HFFc6 (cell line): ENCODE results near the gene UBE2N. TPM values are rescaled to one million over a fixed set of nuclear protein-coding genes. Genes with fewer than 3 reads are reported as not detected.
"Not testable (repeated sequence)": the region's sequence is repeated elsewhere in the genome, so short reads cannot be mapped to it uniquely, and the experiment has no call there.

Experiments used
- DNase-seq: peaks from one replicate; pipeline ENCODE4 v3.0.0-alpha.2; 2018
- H3K27ac Mint-ChIP-seq: 2 replicates; pipeline ENCODE4 v1.8.0; 2020; ENCODE audit warnings: mild to moderate bottlenecking, mixed read lengths
- H3K27me3 Mint-ChIP-seq: 2 replicates; pipeline ENCODE4 v1.8.0; 2021; ENCODE audit warnings: mild to moderate bottlenecking, moderate library complexity, mixed read lengths; ENCODE audit not compliant: insufficient read depth
- H3K36me3 Mint-ChIP-seq: 2 replicates; pipeline ENCODE4 v1.8.0; 2021; ENCODE audit warnings: low read depth, mixed read lengths
- H3K4me1 Mint-ChIP-seq: 2 replicates; pipeline ENCODE4 v1.8.0; 2020; ENCODE audit warnings: low read depth, mixed read lengths
- H3K4me3 Mint-ChIP-seq: 2 replicates; pipeline ENCODE4 v1.8.0; 2020; ENCODE audit warnings: mild to moderate bottlenecking, moderate library complexity, mixed read lengths
- H3K9me3 Mint-ChIP-seq: 2 replicates; pipeline ENCODE4 v1.8.0; 2020; ENCODE audit warnings: mild to moderate bottlenecking, mixed read lengths
- total RNA-seq, 6 experiments: library from RNA; stranded (reverse); fragmentation: NEBNext Ultra II Directional; extraction: Animal tissue kit (Norgen Biotek cat#: 25700); gene quantifications; 2 replicates in 1 of 6; 3 replicates in 5 of 6; pipeline ENCODE4 v1.2.3, GENCODE V29; 2021
- TF ChIP-seq, protein P1 (sequence below): fragments of 200-600 bp; sonication (generic); IDR thresholded peaks from 2 replicates; pipeline ENCODE4 v1.5.0; 2021; ENCODE audit warnings: antibody characterized with exemption, mild to moderate bottlenecking

The UBE2N gene
- total RNA-seq, 6 experiments from 2014 or later: 143 to 168 (median 157) TPM

DNA sequence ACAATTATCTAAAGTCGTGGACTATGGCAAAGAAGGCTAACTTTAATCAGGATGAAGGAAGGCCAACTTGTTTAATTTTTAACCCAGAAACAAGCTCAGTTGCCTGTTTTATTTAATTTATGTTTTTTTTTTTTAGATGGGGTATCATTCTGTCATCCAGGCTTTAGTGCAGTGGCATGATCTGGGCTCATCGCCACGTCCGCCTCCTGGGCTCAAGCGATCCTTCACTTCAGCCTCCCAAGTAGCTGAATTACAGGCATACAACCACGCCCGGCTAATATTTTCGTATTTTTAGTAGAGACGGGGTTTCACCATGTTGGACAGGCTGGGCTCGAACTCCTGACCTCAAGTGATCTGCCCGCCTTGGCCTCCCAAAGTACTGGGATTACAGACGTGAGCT lies 44.3 kb downstream of the UBE2N start:
- Mint-ChIP-seq H3K9me3 (no peaks in the 10 kb centered on the region), H3K4me3 (no peak overlapping the region), H3K4me1 (no peaks in the 10 kb centered on the region), H3K36me3 (peaks cover 9% of the 10 kb centered on the region), H3K27me3 (no peaks in the 10 kb centered on the region), H3K27ac (no peak overlapping the region)
- TF ChIP-seq, protein P1, sequence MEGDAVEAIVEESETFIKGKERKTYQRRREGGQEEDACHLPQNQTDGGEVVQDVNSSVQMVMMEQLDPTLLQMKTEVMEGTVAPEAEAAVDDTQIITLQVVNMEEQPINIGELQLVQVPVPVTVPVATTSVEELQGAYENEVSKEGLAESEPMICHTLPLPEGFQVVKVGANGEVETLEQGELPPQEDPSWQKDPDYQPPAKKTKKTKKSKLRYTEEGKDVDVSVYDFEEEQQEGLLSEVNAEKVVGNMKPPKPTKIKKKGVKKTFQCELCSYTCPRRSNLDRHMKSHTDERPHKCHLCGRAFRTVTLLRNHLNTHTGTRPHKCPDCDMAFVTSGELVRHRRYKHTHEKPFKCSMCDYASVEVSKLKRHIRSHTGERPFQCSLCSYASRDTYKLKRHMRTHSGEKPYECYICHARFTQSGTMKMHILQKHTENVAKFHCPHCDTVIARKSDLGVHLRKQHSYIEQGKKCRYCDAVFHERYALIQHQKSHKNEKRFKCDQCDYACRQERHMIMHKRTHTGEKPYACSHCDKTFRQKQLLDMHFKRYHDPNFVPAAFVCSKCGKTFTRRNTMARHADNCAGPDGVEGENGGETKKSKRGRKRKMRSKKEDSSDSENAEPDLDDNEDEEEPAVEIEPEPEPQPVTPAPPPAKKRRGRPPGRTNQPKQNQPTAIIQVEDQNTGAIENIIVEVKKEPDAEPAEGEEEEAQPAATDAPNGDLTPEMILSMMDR: no peak
- no peak for DNase-seq

- Mint-ChIP-seq H3K4me3 (no peak overlapping the region), H3K9me3 (no peaks in the 10 kb centered on the region), H3K36me3 (no peaks in the 10 kb centered on the region), H3K27ac (no peak overlapping the region), H3K4me1 (peaks cover 17% of the 10 kb centered on the region), H3K27me3 (no peaks in the 10 kb centered on the region)
- no peak for DNase-seq
- TF ChIP-seq, protein P1: no peak
These were observed 48.3 kb downstream of the UBE2N start for GRCh38 chr12:93393425-93393824.

- H3K4me1 Mint-ChIP-seq: peaks cover 33% of the 10 kb centered on the region
- peak overlapping the region; percentile 8; the same call in 1 of the 2 replicates for H3K27ac Mint-ChIP-seq
- H3K36me3 Mint-ChIP-seq: no peaks in the 10 kb centered on the region; the same call in 1 of the 2 replicates
These were observed 51.0 kb downstream of the UBE2N start for GRCh38 chr12:93390549-93391297.

DNA sequence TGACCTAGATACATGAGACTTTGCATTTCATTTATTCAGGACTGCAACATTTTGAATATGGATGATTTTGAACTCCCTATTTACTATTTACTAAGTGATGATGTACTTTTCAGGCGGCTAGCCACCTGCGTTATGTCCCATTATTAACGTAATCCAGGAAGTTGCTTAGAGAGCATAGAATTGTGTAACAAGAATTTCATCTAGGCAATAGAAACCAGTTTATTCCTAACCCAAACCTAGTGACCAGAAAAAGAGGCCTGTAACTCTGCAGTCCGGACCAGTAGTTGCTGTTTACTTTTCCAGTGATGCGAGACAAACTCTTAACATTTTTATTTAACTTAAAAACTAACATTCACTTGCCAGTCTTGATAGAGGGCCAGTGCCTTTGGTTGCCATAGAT lies 51.7 kb downstream of the UBE2N start:
- no peak for DNase-seq
- peaks cover 39% of the 10 kb centered on the region for H3K4me1 Mint-ChIP-seq
- H3K27ac Mint-ChIP-seq: no peak overlapping the region
- no peak overlapping the region for H3K4me3 Mint-ChIP-seq
- TF ChIP-seq, protein P1: no peak
- no peaks in the 10 kb centered on the region for H3K9me3 Mint-ChIP-seq
- no peaks in the 10 kb centered on the region for H3K27me3 Mint-ChIP-seq
- H3K36me3 Mint-ChIP-seq: peaks cover 6% of the 10 kb centered on the region

More at GRCh38 chr12:93390549-93391297, 51.0 kb downstream of the UBE2N start:
- no peak overlapping the region for H3K4me3 Mint-ChIP-seq
- no peaks in the 10 kb centered on the region for H3K27me3 Mint-ChIP-seq
- TF ChIP-seq, protein P1: no peak
- H3K9me3 Mint-ChIP-seq: no peaks in the 10 kb centered on the region
- no peak for DNase-seq

GRCh38 chr12:93387780-93388179 lies 54.0 kb downstream of the UBE2N start:
- peaks cover 7% of the 10 kb centered on the region for H3K36me3 Mint-ChIP-seq
- DNase-seq: peak; percentile 50
- peak overlapping the region; percentile 79 for H3K27ac Mint-ChIP-seq
- H3K4me1 Mint-ChIP-seq: peaks cover 44% of the 10 kb centered on the region
- no peaks in the 10 kb centered on the region for H3K27me3 Mint-ChIP-seq
- peak overlapping the region; percentile 33 for H3K4me3 Mint-ChIP-seq
- no peaks in the 10 kb centered on the region for H3K9me3 Mint-ChIP-seq
- TF ChIP-seq, protein P1: no peak

- DNase-seq, H3K27ac Mint-ChIP-seq: not testable (repeated sequence)
- peaks cover 10% of the 10 kb centered on the region for H3K36me3 Mint-ChIP-seq
These were observed 59.7 kb downstream of the UBE2N start for GRCh38 chr12:93381976-93382437.

More at GRCh38 chr12:93381976-93382437, 59.7 kb downstream of the UBE2N start:
- not testable (repeated sequence) for H3K27me3 Mint-ChIP-seq, H3K4me3 Mint-ChIP-seq, H3K9me3 Mint-ChIP-seq
- H3K4me1 Mint-ChIP-seq: peaks cover 46% of the 10 kb centered on the region
